Nephron progenitor cell (in vitro differentiated cells): Measurements from ENCODE around the gene ATG2B.
A peak's percentile ranks its signal among the peaks of the same experiment; 100 is the strongest.

Source experiments
- DNase-seq: peaks from one replicate; pipeline ENCODE4 v3.0.0; 2021
- H3K27ac Mint-ChIP-seq: 2 replicates; pipeline ENCODE4 v1.8.0; 2021; ENCODE audit warnings: mild to moderate bottlenecking, moderate library complexity, mixed read lengths
- H3K27me3 Mint-ChIP-seq: 2 replicates; pipeline ENCODE4 v1.8.0; 2021; ENCODE audit warnings: mild to moderate bottlenecking, low read depth, mixed read lengths; ENCODE audit not compliant: poor library complexity
- H3K36me3 Mint-ChIP-seq: 2 replicates; pipeline ENCODE4 v1.8.0; 2021; ENCODE audit warnings: low read depth, mixed read lengths
- H3K4me1 Mint-ChIP-seq: 2 replicates; pipeline ENCODE4 v1.8.0; 2021; ENCODE audit warnings: mixed read lengths
- H3K4me3 Mint-ChIP-seq: 2 replicates; pipeline ENCODE4 v1.8.0; 2021; ENCODE audit warnings: mild to moderate bottlenecking, moderate library complexity, mixed read lengths
- H3K9me3 Mint-ChIP-seq: 2 replicates; pipeline ENCODE4 v1.8.0; 2021; ENCODE audit warnings: mild to moderate bottlenecking, moderate library complexity, mixed read lengths
- TF ChIP-seq, protein P1 (sequence below): fragments of 200-600 bp; sonication (generic); IDR thresholded peaks from 2 replicates; pipeline ENCODE4 v1.5.0; 2021; ENCODE audit warnings: antibody characterized with exemption

ATG2B gene

DNA sequence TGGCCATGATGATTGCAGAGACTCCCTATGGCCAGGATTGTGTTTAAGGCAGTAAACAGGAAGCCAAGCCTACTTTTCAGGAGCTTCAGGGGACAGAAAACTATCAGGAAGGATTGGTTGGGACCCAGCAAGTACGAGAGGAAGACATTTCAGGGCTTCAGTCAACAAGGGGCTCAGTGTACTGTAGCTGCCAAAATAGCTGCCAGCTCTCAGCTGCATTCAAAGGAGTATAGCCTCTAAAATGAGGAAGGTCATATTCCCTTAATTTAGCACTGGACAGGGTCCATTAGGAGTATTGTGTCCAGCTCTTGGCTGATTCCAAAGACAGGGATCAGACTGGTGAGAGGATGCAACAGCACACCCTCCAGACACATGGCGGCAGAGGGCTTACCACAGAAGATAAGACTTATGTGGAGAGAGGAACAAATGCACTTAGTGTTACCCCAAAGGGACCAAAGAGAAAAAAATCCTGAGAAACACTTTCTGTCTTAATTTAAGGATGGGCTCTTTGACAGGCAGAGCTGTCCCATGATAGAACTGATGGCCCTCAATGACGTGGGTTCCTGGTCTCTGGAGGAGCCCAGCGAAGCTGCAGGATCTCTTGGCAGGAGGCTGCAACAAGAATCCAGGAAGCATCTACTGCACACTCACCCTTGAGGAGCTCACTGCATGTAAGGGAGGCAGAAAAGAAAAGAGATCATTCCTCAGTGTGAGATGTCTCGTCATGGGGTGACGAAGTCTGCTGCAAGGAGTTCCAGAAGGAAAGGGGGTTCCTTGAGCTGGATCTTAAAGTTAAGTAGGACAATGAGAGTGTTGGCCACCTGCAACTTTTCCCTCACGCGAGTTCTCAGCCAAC lies 92.3 kb downstream of the ATG2B start:
- Mint-ChIP-seq H3K4me3 (no peak overlapping the region), H3K27me3 (peaks cover 3% of the 10 kb centered on the region), H3K36me3 (peaks cover 5% of the 10 kb centered on the region), H3K4me1 (peaks cover 14% of the 10 kb centered on the region), H3K27ac (peak overlapping the region; percentile 21), H3K9me3 (peaks cover 23% of the 10 kb centered on the region)
- no peak for DNase-seq
- TF ChIP-seq, protein P1, sequence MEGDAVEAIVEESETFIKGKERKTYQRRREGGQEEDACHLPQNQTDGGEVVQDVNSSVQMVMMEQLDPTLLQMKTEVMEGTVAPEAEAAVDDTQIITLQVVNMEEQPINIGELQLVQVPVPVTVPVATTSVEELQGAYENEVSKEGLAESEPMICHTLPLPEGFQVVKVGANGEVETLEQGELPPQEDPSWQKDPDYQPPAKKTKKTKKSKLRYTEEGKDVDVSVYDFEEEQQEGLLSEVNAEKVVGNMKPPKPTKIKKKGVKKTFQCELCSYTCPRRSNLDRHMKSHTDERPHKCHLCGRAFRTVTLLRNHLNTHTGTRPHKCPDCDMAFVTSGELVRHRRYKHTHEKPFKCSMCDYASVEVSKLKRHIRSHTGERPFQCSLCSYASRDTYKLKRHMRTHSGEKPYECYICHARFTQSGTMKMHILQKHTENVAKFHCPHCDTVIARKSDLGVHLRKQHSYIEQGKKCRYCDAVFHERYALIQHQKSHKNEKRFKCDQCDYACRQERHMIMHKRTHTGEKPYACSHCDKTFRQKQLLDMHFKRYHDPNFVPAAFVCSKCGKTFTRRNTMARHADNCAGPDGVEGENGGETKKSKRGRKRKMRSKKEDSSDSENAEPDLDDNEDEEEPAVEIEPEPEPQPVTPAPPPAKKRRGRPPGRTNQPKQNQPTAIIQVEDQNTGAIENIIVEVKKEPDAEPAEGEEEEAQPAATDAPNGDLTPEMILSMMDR = no peak

- TF ChIP-seq, protein P1 = no peak
- DNase-seq = no peak
- H3K9me3 Mint-ChIP-seq = peaks cover 23% of the 10 kb centered on the region
- no peak overlapping the region for H3K4me3 Mint-ChIP-seq
- H3K27ac Mint-ChIP-seq = no peak overlapping the region
- peaks cover 5% of the 10 kb centered on the region for H3K36me3 Mint-ChIP-seq
- H3K27me3 Mint-ChIP-seq = peaks cover 3% of the 10 kb centered on the region
- peaks cover 3% of the 10 kb centered on the region for H3K4me1 Mint-ChIP-seq
Observed at GRCh38 chr14:96269359-96269710, 93.8 kb downstream of the ATG2B start.

GRCh38 chr14:96268431-96269358 lies 94.4 kb downstream of the ATG2B start:
- DNase-seq = no peak
- Mint-ChIP-seq H3K4me1 (no peaks in the 10 kb centered on the region), H3K36me3 (peaks cover 5% of the 10 kb centered on the region), H3K4me3 (no peak overlapping the region), H3K27me3 (peaks cover 8% of the 10 kb centered on the region), H3K27ac (no peak overlapping the region), H3K9me3 (peaks cover 23% of the 10 kb centered on the region)
- TF ChIP-seq, protein P1 = no peak

- Mint-ChIP-seq H3K27ac (no peak overlapping the region), H3K36me3 (peaks cover 5% of the 10 kb centered on the region), H3K4me1 (no peaks in the 10 kb centered on the region), H3K4me3 (no peak overlapping the region), H3K9me3 (peaks cover 19% of the 10 kb centered on the region), H3K27me3 (peaks cover 8% of the 10 kb centered on the region)
- DNase-seq = no peak
- TF ChIP-seq, protein P1 = no peak
Observed at GRCh38 chr14:96267916-96268315, 95.2 kb downstream of the ATG2B start.

DNA sequence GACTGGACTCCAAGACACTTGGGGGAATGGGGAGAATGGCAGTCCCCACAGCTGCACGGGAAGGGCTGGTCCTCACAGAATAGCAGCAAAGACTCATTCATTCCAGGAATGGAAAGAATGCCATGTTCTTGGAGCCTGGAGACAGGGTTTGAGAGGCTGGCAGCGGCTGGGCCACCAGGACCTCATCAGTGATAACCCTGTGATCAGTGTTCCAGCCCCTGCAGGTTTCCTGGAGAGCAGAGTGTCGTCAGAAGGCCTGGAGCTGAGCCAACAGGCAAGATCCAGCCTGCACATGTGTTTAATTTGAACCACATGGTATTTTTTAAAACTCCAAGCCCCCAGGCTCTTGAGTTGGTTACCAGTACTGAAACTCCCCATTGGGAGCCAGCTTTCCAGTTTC lies 95.8 kb downstream of the ATG2B start:
- Mint-ChIP-seq H3K9me3 (peaks cover 14% of the 10 kb centered on the region), H3K36me3 (peaks cover 5% of the 10 kb centered on the region), H3K27me3 (peaks cover 8% of the 10 kb centered on the region), H3K4me3 (no peak overlapping the region), H3K27ac (no peak overlapping the region), H3K4me1 (no peaks in the 10 kb centered on the region)
- TF ChIP-seq, protein P1 = no peak
- no peak for DNase-seq
